Measurements from ENCODE around the gene WWOX.

- no peak for TF ChIP-seq POLR2AphosphoS5 (IDR thresholded peaks at IDR 0.05; ENCODE audit: low read depth, low read length)
- TF ChIP-seq REST (IDR thresholded peaks at IDR 0.05; ENCODE audit: insufficient read depth in 1 of 2, low read depth in 2 of 2, low read length in 2 of 2): no peak
Measured at GRCh38 chr16:78505036-78505435, 405.6 kb downstream of the WWOX start.
